ENCODE data around the gene DPM3. TPM values are rescaled to one million over a fixed set of nuclear protein-coding genes. Genes with fewer than 3 reads are reported as not detected.

The DPM3 gene
- polyA plus RNA-seq, 1 of the 3 experiments (the other 2 are of a cell fraction), result 317 TPM

GRCh38 chr1:155106862-155107261, 33.5 kb downstream of the DPM3 start (continued):
- TF ChIP-seq REST (IDR thresholded peaks at IDR 0.05; ENCODE audit: low read depth, low read length) (no peak), FOXJ3 (CRISPR knock-in tag; IDR thresholded peaks at IDR 0.05) (no peak), JUND (IDR thresholded peaks at IDR 0.05) (no peak)

GRCh38 chr1:155105604-155106011, 34.7 kb downstream of the DPM3 start:
- ChIA-PET CTCF (interaction anchor here (1.5 to 7.0 kb wide), 2 partner anchors 12 to 14 kb away, joined by 4 to 30 read pairs; no protein-coding TSS in a partner anchor), POLR2A (no interaction called here)
- no peak for TF ChIP-seq FOXM1 (IDR thresholded peaks at IDR 0.05; ENCODE audit: low read depth)
- Histone ChIP-seq H2AFZ (ENCODE audit: low read depth) (no peak overlapping the region), H3F3A (replicated peaks; ENCODE audit: insufficient read depth) (no peaks in the 10 kb centered on the region), H3K9me2 (no peaks in the 10 kb centered on the region), H3K9me3 (no peaks in the 10 kb centered on the region), H4K20me1 (ENCODE audit: insufficient read depth) (no peaks in the 10 kb centered on the region), H3K4me3 (ENCODE audit: low read depth in 2 of 2, low read length in 1 of 2) (no peak overlapping the region), H3K79me2 (ENCODE audit: insufficient read depth) (no peaks in the 10 kb centered on the region), H3K4me1 (ENCODE audit: control insufficient read depth in 1 of 2, insufficient read depth in 2 of 2, low read depth in 1 of 2, low read length in 1 of 2) (no peaks in the 10 kb centered on the region), H3K27ac (ENCODE audit: low read depth in 2 of 2, low read length in 1 of 2) (no peak overlapping the region), H3K27me3 (ENCODE audit: insufficient read depth) (no peaks in the 10 kb centered on the region; the same call in 1 of the 2 replicates), H3K36me3 (replicated peaks in 1 of 2; ENCODE audit: control insufficient read depth in 1 of 2, insufficient read depth in 2 of 2, low read length in 1 of 2) (no peaks in the 10 kb centered on the region), H3K4me2 (no peak overlapping the region), H3K9ac (no peak overlapping the region)
- DNase-seq, result no peak
- WGBS (ENCODE audit: low lambda C conversion rate), result 78% methylated on average over 7 of the region's 7 CpGs

GRCh38 chr1:155104605-155105534, 35.5 kb downstream of the DPM3 start:
- CTCF ChIA-PET, result interaction anchor here (1.0 to 3.3 kb wide), 3 partner anchors 13 to 63 kb away, joined by 4 to 20 read pairs (median 6); no protein-coding TSS in a partner anchor

More at GRCh38 chr1:155104605-155105534, 35.5 kb downstream of the DPM3 start:
- no peak overlapping the region for H2AFZ ChIP-seq (ENCODE audit: low read depth)
- H3K27me3 ChIP-seq (ENCODE audit: insufficient read depth), result no peaks in the 10 kb centered on the region; the same call in 1 of the 2 replicates
- no peaks in the 10 kb centered on the region for H3K9me2 ChIP-seq
- H3K36me3 ChIP-seq (replicated peaks in 1 of 2; ENCODE audit: control insufficient read depth in 1 of 2, insufficient read depth in 2 of 2, low read length in 1 of 2), result no peaks in the 10 kb centered on the region
- H3K9ac ChIP-seq, result no peak overlapping the region
- no peaks in the 10 kb centered on the region for H3K79me2 ChIP-seq (ENCODE audit: insufficient read depth)
- TF ChIP-seq RAD21 (IDR thresholded peaks at IDR 0.05; ENCODE audit: low read length) (no peak), ZBTB33 (IDR thresholded peaks at IDR 0.05; ENCODE audit: borderline replicate concordance, low read depth) (no peak), CHD2 (IDR thresholded peaks at IDR 0.05; ENCODE audit: low read length, partially characterized antibody) (no peak), RCOR1 (IDR thresholded peaks at IDR 0.05; ENCODE audit: low read length) (no peak), SMC3 (IDR thresholded peaks at IDR 0.05; ENCODE audit: low read depth, low read length) (no peak), PBX3 (IDR thresholded peaks at IDR 0.05) (no peak), RXRA (IDR thresholded peaks at IDR 0.05; ENCODE audit: borderline replicate concordance, low read depth) (no peak)
- H3K27ac ChIP-seq (ENCODE audit: low read depth in 2 of 2, low read length in 1 of 2), result no peak overlapping the region
- no peaks in the 10 kb centered on the region for H3F3A ChIP-seq (replicated peaks; ENCODE audit: insufficient read depth)
- no peaks in the 10 kb centered on the region for H3K4me1 ChIP-seq (ENCODE audit: control insufficient read depth in 1 of 2, insufficient read depth in 2 of 2, low read depth in 1 of 2, low read length in 1 of 2)
- POLR2A ChIA-PET, result no interaction called here
- no peak overlapping the region for H3K4me2 ChIP-seq
- no peaks in the 10 kb centered on the region for H4K20me1 ChIP-seq (ENCODE audit: insufficient read depth)
- DNase-seq, result no peak
- 80% methylated on average over 7 of the region's 7 CpGs for WGBS (ENCODE audit: low lambda C conversion rate)
- H3K9me3 ChIP-seq, result no peaks in the 10 kb centered on the region
- H3K4me3 ChIP-seq (ENCODE audit: low read depth in 2 of 2, low read length in 1 of 2), result no peak overlapping the region

Data from SK-N-SH (cell line).